IPS-18c (cell line): ENCODE data around the gene EEF1A2.

Source experiments
- H3K4me3 ChIP-seq: 2 replicates; pipeline ENCODE4 v1.7.0; 2013; ENCODE audit warnings: low read depth, mild to moderate bottlenecking, low read length, moderate library complexity; ENCODE audit not compliant: insufficient read depth
- H3K9me3 ChIP-seq: one replicate; pipeline ENCODE4 v1.6.1; 2013; ENCODE audit warnings: mild to moderate bottlenecking, low read length, moderate library complexity; ENCODE audit not compliant: control insufficient read depth, insufficient read depth

The EEF1A2 gene

DNA sequence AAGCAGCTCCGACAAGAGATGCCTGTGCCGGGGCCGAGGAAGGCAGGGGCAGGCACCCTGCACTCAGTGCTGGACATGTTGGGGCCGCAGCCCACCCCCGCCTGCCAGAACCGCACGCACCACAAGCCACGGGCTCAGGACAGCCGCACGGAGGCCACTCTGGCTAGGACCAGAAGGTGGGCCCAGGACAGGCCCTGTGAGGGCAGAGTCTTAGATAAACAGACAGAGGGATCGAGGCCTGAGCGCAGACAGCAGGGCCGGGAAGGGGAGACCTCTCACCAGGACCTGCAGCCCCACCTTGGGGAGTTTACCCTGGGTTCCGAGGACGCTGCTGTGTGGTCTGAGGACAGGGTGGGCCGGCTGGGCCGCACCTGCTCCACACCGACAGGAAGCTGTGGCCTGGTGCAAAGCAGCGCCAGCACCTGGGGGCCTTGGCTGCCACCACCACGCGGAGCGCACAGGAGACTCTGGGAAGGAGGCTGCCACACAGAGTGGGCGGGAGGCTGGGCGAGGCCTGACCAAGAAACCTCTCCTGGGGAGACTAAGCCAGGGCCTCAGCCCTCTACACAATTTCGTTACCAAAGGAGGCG, 58.4 kb downstream of the EEF1A2 start:
- H3K4me3 ChIP-seq = no peak overlapping the region
- H3K9me3 ChIP-seq = peaks cover 2% of the 10 kb centered on the region

DNA sequence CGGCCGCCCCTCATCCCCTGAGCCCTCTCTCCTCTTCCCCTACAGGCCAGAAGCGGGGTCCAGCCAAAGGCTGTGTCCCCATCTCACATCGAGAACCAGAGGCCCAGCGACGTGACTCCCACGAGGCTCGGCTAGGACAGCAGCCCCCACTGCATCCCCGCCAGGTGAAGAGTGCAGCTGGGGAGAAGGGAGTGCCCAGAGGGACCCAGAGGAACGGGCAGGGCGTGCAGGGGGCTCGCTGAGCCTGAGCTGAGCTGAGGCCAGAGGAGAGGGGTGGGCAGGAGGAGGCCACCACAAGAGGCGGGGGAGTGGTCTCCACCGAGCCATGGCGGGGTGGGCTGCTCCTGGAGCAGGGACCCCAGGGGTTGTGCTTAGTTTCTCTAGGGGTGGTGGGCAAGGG, 59.0 kb downstream of the EEF1A2 start:
- H3K4me3 ChIP-seq = no peak overlapping the region
- H3K9me3 ChIP-seq = peaks cover 2% of the 10 kb centered on the region

DNA sequence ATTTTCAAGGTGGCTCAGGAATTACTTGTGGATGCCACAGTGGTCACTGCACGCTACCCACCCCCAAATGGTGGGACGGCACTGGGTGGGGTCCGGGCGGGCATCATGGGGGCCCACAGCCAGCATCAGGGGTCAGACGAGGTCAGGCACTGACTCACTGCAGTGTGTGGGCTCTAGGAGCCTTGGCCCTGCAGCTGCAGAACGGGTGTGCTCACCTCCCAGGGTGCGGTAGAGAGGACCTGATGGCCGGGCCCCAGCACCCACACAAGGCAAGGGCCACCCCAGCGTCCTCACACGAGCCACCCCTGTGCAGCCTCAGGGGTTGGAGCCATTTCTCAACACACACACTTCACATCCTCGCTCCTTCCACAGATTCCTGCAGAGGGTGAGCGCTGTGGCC, 60.8 kb downstream of the EEF1A2 start:
- H3K9me3 ChIP-seq = no peaks in the 10 kb centered on the region
- no peak overlapping the region for H3K4me3 ChIP-seq
